HepG2 (cell line): ENCODE measurements around the gene THBS4. TPM values are rescaled to one million over a fixed set of nuclear protein-coding genes. Genes with fewer than 3 reads are reported as not detected.

Experiments used
- ATF7-NPFF ChIP-seq: sonication (generic); formaldehyde crosslinking; IDR thresholded peaks from 2 replicates; pipeline ENCODE4 v1.8.1; 2023; ENCODE audit warnings: mild to moderate bottlenecking, low read depth, missing genetic modification reagents, moderate library complexity
- ATRX ChIP-seq: sonication (generic); formaldehyde crosslinking; IDR thresholded peaks from 2 replicates; pipeline ENCODE4 v1.4.0; 2020; ENCODE audit warnings: missing genetic modification reagents, borderline replicate concordance
- CC2D1A ChIP-seq: sonication (generic); formaldehyde crosslinking; IDR thresholded peaks from 2 replicates; pipeline ENCODE4 v1.8.1; 2023; ENCODE audit warnings: mild to moderate bottlenecking, missing genetic modification reagents
- CHD2 ChIP-seq: IDR thresholded peaks from 2 replicates; pipeline ENCODE4 v1.6.1; 2011; ENCODE audit warnings: low read depth, low read length, improper control_type of control experiment
- HMGXB4 ChIP-seq, 2 experiments: sonication (generic) in 1 of 2; formaldehyde crosslinking in 1 of 2; IDR thresholded peaks; 2 replicates each; pipeline versions ENCODE4 v1.4.0 to v1.6.1; 2018 to 2020; ENCODE audit warnings: missing genetic modification reagents in 2 of 2, borderline replicate concordance in 1 of 2, low read depth in 1 of 2, mild to moderate bottlenecking in 1 of 2, missing biosample characterization in 1 of 2
- HNF1A ChIP-seq, 2 experiments: sonication (generic) in 1 of 2; formaldehyde crosslinking in 1 of 2; IDR thresholded peaks; 2 replicates each; pipeline versions ENCODE4 v1.4.0 to v1.6.1; 2016 to 2020; ENCODE audit warnings: borderline replicate concordance in 1 of 2, low read depth in 1 of 2, mild to moderate bottlenecking in 1 of 2, missing genetic modification reagents in 1 of 2
- ISL2 ChIP-seq: sonication (generic); formaldehyde crosslinking; IDR thresholded peaks from 2 replicates; pipeline ENCODE4 v1.5.0; 2020; ENCODE audit warnings: missing genetic modification reagents
- TAF1 ChIP-seq: sonication (generic); formaldehyde crosslinking; IDR thresholded peaks from 2 replicates; pipeline ENCODE4 v1.4.0; 2020; ENCODE audit warnings: missing genetic modification reagents
- TEAD3 ChIP-seq: optimal IDR thresholded peaks from 2 replicates; pipeline ENCODE3; 2016; ENCODE audit warnings: borderline replicate concordance
- TRAFD1 ChIP-seq: sonication (generic); formaldehyde crosslinking; IDR thresholded peaks from 2 replicates; pipeline ENCODE4 v1.5.1; 2020; ENCODE audit warnings: missing genetic modification reagents, mild to moderate bottlenecking, borderline replicate concordance
- ZBTB4 ChIP-seq: sonication (generic); formaldehyde crosslinking; IDR thresholded peaks from 2 replicates; pipeline ENCODE4 v1.4.0; 2020; ENCODE audit warnings: missing genetic modification reagents, mild to moderate bottlenecking, borderline replicate concordance
- ZNF253 ChIP-seq: sonication (generic); formaldehyde crosslinking; IDR thresholded peaks from 2 replicates; pipeline ENCODE4 v1.8.0; 2022; ENCODE audit warnings: mild to moderate bottlenecking, missing genetic modification reagents, borderline replicate concordance
- ZNF484 ChIP-seq: sonication (generic); formaldehyde crosslinking; IDR thresholded peaks from 2 replicates; pipeline ENCODE4 v1.5.1; 2020; ENCODE audit warnings: mild to moderate bottlenecking, low read depth, missing genetic modification reagents, borderline replicate concordance
- ZNF883 ChIP-seq: sonication (generic); formaldehyde crosslinking; IDR thresholded peaks from 2 replicates; pipeline ENCODE4 v1.5.1; 2020; ENCODE audit warnings: mild to moderate bottlenecking, missing genetic modification reagents; ENCODE audit errors: not compliant biosample characterization
- polyA plus RNA-seq, 8 experiments: library from polyadenylated mRNA; depleted of rRNA in 3 of 8; stranded (reverse) in 7 of 8; unstranded in 1 of 8; fragments of >200 nt; fragmentation: Illumina TruSeq in 4 of 8; extraction: Trizol in 4 of 8; gene quantifications; 2 replicates each; pipeline versions ENCODE4 v1.2.1 to v1.2.3, GENCODE V29; 2011 to 2016; ENCODE audit warnings: low read depth in 4 of 8, missing spikeins in 1 of 8, mixed read lengths in 1 of 8; ENCODE audit not compliant: insufficient read depth in 1 of 8
- total RNA-seq, 5 experiments: library from RNA; depleted of rRNA; stranded (reverse); fragments of >200 nt; fragmentation: Illumina TruSeq; extraction: Trizol; gene quantifications; 2 replicates each; pipeline ENCODE4 v1.2.3, GENCODE V29; 2016; ENCODE audit warnings: low read depth in 1 of 5

Gene THBS4
- total and polyA plus RNA-seq, 2 of the 13 experiments (the other 11 are each of a cell fraction or from before 2014, with no cell fraction given): 0.60 to 1.2 TPM

- TF ChIP-seq TRAFD1 (no peak), ZNF883 (CRISPR knock-in tag) (no peak), TAF1 (0 out of 2 replicates have a peak, but pooled peaks have one; percentile 23), ZNF484 (CRISPR knock-in tag) (no peak), ATF7-NPFF (CRISPR knock-in tag) (no peak), ZNF253 (CRISPR knock-in tag) (no peak), ATRX (CRISPR knock-in tag) (no peak), ZBTB4 (CRISPR knock-in tag) (no peak), CC2D1A (CRISPR knock-in tag) (no peak), TEAD3 (CRISPR knock-in tag) (peak; percentile 57), ISL2 (CRISPR knock-in tag) (peak; percentile 71; the same call in 1 of the 2 replicates), HNF1A (IDR thresholded peaks at IDR 0.05; ENCODE audit: low read depth) (no peak), HNF1A (CRISPR knock-in tag; IDR thresholded peaks at IDR 0.05; ENCODE audit: borderline replicate concordance) (peak; percentile 59; the same call in 1 of the 2 replicates), HMGXB4 (CRISPR knock-in tag; IDR thresholded peaks at IDR 0.05; ENCODE audit: borderline replicate concordance in 1 of 2, low read depth in 1 of 2) (no peak), CHD2 (no peak)
Observed at GRCh38 chr5:80105698-80106439, 70.7 kb downstream of the THBS4 start (continued).
